GM12801 (cell line): ENCODE results near the gene FGF11.

Source experiments
- CTCF ChIP-seq: IDR thresholded peaks from one replicate; pipeline ENCODE4 v1.5.1; 2011; ENCODE audit warnings: control low read depth; ENCODE audit not compliant: insufficient read length; ENCODE audit errors: extremely low read depth

The FGF11 gene

GRCh38 chr17:7437369-7437863 lies 1.9 kb upstream of the FGF11 start:
- TF ChIP-seq CTCF, result no peak

GRCh38 chr17:7437950-7438614 lies 1.2 kb upstream of the FGF11 start:
- TF ChIP-seq CTCF, result no peak

- TF ChIP-seq CTCF, result no peak
Observed at GRCh38 chr17:7438656-7439460, 454 bp upstream of the FGF11 start.

- TF ChIP-seq CTCF, result no peak
Observed at GRCh38 chr17:7440113-7440833, 961 bp downstream of the FGF11 start.

- no peak for TF ChIP-seq CTCF
Observed at GRCh38 chr17:7440834-7441195, 1.5 kb downstream of the FGF11 start.

- no peak for TF ChIP-seq CTCF
Observed at GRCh38 chr17:7441266-7441665, 2.0 kb downstream of the FGF11 start.

- TF ChIP-seq CTCF, result no peak
Observed at GRCh38 chr17:7442142-7442541, 2.8 kb downstream of the FGF11 start.
